Measurements from ENCODE around the gene CRIP3. TPM values are rescaled to one million over a fixed set of nuclear protein-coding genes. Genes with fewer than 3 reads are reported as not detected.

Gene CRIP3
- total and polyA plus RNA-seq, 2 of the 13 experiments (the other 11 are each of a cell fraction or from before 2014, with no cell fraction given), result 6.3 to 9.3 TPM

- TF ChIP-seq ZNF598 (CRISPR knock-in tag; IDR thresholded peaks at IDR 0.05; ENCODE audit: borderline replicate concordance) (no peak), SOX6 (IDR thresholded peaks at IDR 0.05) (no peak), SOX6 (CRISPR knock-in tag; IDR thresholded peaks at IDR 0.05) (peak; percentile 27; the same call in 1 of the 2 replicates), RAD51 (IDR thresholded peaks at IDR 0.05; ENCODE audit: borderline replicate concordance) (no peak), CBFB (CRISPR knock-in tag; IDR thresholded peaks at IDR 0.05) (no peak), HNRNPUL1 (IDR thresholded peaks at IDR 0.05; ENCODE audit: low read depth, low read length) (no peak), ZNF143 (CRISPR knock-in tag; IDR thresholded peaks at IDR 0.05) (no peak), ZNF512B (CRISPR knock-in tag; IDR thresholded peaks at IDR 0.05; ENCODE audit: borderline replicate concordance) (no peak), FOXC1 (CRISPR knock-in tag; IDR thresholded peaks at IDR 0.05; ENCODE audit: borderline replicate concordance) (peak; percentile 91), NCOA1 (CRISPR knock-in tag; IDR thresholded peaks at IDR 0.05) (peak; percentile 83; the same call in 1 of the 2 replicates), ZNF589 (CRISPR knock-in tag; conservative IDR thresholded peaks at IDR 0.05) (peak; percentile 86; the same call in 1 of the 2 replicates), CENPX (CRISPR knock-in tag; IDR thresholded peaks at IDR 0.05) (no peak), KDM2A (CRISPR knock-in tag; IDR thresholded peaks at IDR 0.05; ENCODE audit: borderline replicate concordance, low read depth) (peak; percentile 81), ZNF784 (CRISPR knock-in tag; IDR thresholded peaks at IDR 0.05; ENCODE audit: borderline replicate concordance) (peak; percentile 50; the same call in 1 of the 2 replicates), U2AF2 (IDR thresholded peaks at IDR 0.05; ENCODE audit: low read depth, low read length) (no peak)
- TF ChIP-seq, protein P1, sequence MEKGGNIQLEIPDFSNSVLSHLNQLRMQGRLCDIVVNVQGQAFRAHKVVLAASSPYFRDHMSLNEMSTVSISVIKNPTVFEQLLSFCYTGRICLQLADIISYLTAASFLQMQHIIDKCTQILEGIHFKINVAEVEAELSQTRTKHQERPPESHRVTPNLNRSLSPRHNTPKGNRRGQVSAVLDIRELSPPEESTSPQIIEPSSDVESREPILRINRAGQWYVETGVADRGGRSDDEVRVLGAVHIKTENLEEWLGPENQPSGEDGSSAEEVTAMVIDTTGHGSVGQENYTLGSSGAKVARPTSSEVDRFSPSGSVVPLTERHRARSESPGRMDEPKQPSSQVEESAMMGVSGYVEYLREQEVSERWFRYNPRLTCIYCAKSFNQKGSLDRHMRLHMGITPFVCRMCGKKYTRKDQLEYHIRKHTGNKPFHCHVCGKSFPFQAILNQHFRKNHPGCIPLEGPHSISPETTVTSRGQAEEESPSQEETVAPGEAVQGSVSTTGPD (CRISPR knock-in tag; IDR thresholded peaks at IDR 0.05), result no peak
- TF ChIP-seq, protein P2, sequence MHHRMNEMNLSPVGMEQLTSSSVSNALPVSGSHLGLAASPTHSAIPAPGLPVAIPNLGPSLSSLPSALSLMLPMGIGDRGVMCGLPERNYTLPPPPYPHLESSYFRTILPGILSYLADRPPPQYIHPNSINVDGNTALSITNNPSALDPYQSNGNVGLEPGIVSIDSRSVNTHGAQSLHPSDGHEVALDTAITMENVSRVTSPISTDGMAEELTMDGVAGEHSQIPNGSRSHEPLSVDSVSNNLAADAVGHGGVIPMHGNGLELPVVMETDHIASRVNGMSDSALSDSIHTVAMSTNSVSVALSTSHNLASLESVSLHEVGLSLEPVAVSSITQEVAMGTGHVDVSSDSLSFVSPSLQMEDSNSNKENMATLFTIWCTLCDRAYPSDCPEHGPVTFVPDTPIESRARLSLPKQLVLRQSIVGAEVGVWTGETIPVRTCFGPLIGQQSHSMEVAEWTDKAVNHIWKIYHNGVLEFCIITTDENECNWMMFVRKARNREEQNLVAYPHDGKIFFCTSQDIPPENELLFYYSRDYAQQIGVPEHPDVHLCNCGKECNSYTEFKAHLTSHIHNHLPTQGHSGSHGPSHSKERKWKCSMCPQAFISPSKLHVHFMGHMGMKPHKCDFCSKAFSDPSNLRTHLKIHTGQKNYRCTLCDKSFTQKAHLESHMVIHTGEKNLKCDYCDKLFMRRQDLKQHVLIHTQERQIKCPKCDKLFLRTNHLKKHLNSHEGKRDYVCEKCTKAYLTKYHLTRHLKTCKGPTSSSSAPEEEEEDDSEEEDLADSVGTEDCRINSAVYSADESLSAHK (CRISPR knock-in tag; IDR thresholded peaks at IDR 0.05; ENCODE audit: borderline replicate concordance), result no peak
- TF ChIP-seq, protein P3, sequence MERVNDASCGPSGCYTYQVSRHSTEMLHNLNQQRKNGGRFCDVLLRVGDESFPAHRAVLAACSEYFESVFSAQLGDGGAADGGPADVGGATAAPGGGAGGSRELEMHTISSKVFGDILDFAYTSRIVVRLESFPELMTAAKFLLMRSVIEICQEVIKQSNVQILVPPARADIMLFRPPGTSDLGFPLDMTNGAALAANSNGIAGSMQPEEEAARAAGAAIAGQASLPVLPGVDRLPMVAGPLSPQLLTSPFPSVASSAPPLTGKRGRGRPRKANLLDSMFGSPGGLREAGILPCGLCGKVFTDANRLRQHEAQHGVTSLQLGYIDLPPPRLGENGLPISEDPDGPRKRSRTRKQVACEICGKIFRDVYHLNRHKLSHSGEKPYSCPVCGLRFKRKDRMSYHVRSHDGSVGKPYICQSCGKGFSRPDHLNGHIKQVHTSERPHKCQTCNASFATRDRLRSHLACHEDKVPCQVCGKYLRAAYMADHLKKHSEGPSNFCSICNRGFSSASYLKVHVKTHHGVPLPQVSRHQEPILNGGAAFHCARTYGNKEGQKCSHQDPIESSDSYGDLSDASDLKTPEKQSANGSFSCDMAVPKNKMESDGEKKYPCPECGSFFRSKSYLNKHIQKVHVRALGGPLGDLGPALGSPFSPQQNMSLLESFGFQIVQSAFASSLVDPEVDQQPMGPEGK (CRISPR knock-in tag; IDR thresholded peaks at IDR 0.05), result peak; percentile 98
Observed at GRCh38 chr6:43274916-43275597, 33.6 kb downstream of the CRIP3 start (continued).
